Bronchial epithelial cell (primary cell): ENCODE results near the gene MMD2. TPM values are rescaled to one million over a fixed set of nuclear protein-coding genes. Genes with fewer than 3 reads are reported as not detected.
"Not testable (repeated sequence)": the region's sequence is repeated elsewhere in the genome, so short reads cannot be mapped to it uniquely, and the experiment has no call there.

Experiments used
- DNase-seq: peaks from one replicate; pipeline ENCODE4 v3.0.0-alpha.2; 2010; ENCODE audit warnings: low read depth
- FAIRE-seq: peaks from 2 replicates; lab custom pipeline; 2011; peaks lifted over from hg19 to GRCh38; lab: Jason Lieb, UNC
- H3K27me3 ChIP-seq: 2 replicates; pipeline ENCODE4 v1.5.1; 2011; ENCODE audit warnings: low read length; ENCODE audit not compliant: control insufficient read depth, insufficient read depth
- H3K36me3 ChIP-seq: 2 replicates; pipeline ENCODE4 v1.5.1; 2011; ENCODE audit warnings: low read length; ENCODE audit not compliant: control insufficient read depth, insufficient read depth
- H3K4me3 ChIP-seq: 2 replicates; pipeline ENCODE4 v1.5.1; 2011; ENCODE audit warnings: mild to moderate bottlenecking, low read depth, low read length, control low read depth
- CTCF ChIP-seq: IDR thresholded peaks from 2 replicates; pipeline ENCODE4 v1.5.1; 2011; ENCODE audit warnings: mild to moderate bottlenecking, moderate library complexity, low read length, control low read depth, inconsistent platforms; ENCODE audit not compliant: insufficient read depth, severe bottlenecking
- total RNA-seq: library from RNA; depleted of rRNA; stranded (reverse); fragments of >200 nt; gene quantifications from 2 replicates; pipeline ENCODE4 v1.2.1, GENCODE V29; 2014

Gene MMD2
- total RNA-seq, 1 donor from 2014 or later = not detected

- FAIRE-seq (no peak), DNase-seq (peak; percentile 77)
- H3K4me3 ChIP-seq = peak overlapping the region; percentile 81
- H3K36me3 ChIP-seq = peaks cover 4% of the 10 kb centered on the region
- TF ChIP-seq CTCF = peak; percentile 90
- H3K27me3 ChIP-seq = no peaks in the 10 kb centered on the region
These were observed 14.8 kb upstream of the MMD2 start for GRCh38 chr7:4973728-4974198.

- FAIRE-seq, DNase-seq, H3K36me3 ChIP-seq, H3K27me3 ChIP-seq, H3K4me3 ChIP-seq: not testable (repeated sequence)
These were observed 13.5 kb upstream of the MMD2 start for GRCh38 chr7:4972446-4972845.

GRCh38 chr7:4965295-4966022 lies 6.5 kb upstream of the MMD2 start:
- Histone ChIP-seq H3K4me3 (no peak overlapping the region), H3K27me3 (no peaks in the 10 kb centered on the region), H3K36me3 (no peaks in the 10 kb centered on the region)
- FAIRE-seq (no peak), DNase-seq (no peak)
- TF ChIP-seq CTCF = no peak

GRCh38 chr7:4964506-4964905 lies 5.5 kb upstream of the MMD2 start:
- no peak for DNase-seq
- H3K36me3 ChIP-seq = no peaks in the 10 kb centered on the region
- no peak overlapping the region for H3K4me3 ChIP-seq
- H3K27me3 ChIP-seq = no peaks in the 10 kb centered on the region
- no peak for TF ChIP-seq CTCF
- FAIRE-seq = no peak

- TF ChIP-seq CTCF = no peak
- Histone ChIP-seq H3K27me3 (peaks cover 5% of the 10 kb centered on the region), H3K36me3 (no peaks in the 10 kb centered on the region), H3K4me3 (no peak overlapping the region)
- no peak for DNase-seq
- FAIRE-seq = no peak
These were observed 4.1 kb upstream of the MMD2 start for GRCh38 chr7:4962872-4963775.

- FAIRE-seq = no peak
- no peak overlapping the region for H3K4me3 ChIP-seq
- no peak for TF ChIP-seq CTCF
- DNase-seq = no peak
- H3K36me3 ChIP-seq = no peaks in the 10 kb centered on the region
- peaks cover 9% of the 10 kb centered on the region for H3K27me3 ChIP-seq
These were observed 1.4 kb upstream of the MMD2 start for GRCh38 chr7:4960363-4960762.
